NCI-H2107 (cell line): ENCODE measurements around the gene SPP2.

Source experiments
- DNase-seq: peaks from one replicate; lab custom pipeline; 2025; lab: John Stamatoyannopoulos, UW

Gene SPP2

GRCh38 chr2:234038076-234038802 lies 12.3 kb upstream of the SPP2 start:
- no peak for DNase-seq

GRCh38 chr2:234044157-234044556 lies 6.3 kb upstream of the SPP2 start:
- DNase-seq, result no peak

GRCh38 chr2:234046521-234046920 lies 4.0 kb upstream of the SPP2 start:
- no peak for DNase-seq

- no peak for DNase-seq
These were observed 3.1 kb upstream of the SPP2 start for GRCh38 chr2:234047361-234047760.

GRCh38 chr2:234048049-234048448 lies 2.5 kb upstream of the SPP2 start:
- DNase-seq, result no peak

GRCh38 chr2:234051374-234052070 lies 1.0 kb downstream of the SPP2 start:
- no peak for DNase-seq

- no peak for DNase-seq
These were observed 8.4 kb downstream of the SPP2 start for GRCh38 chr2:234058881-234059280.

GRCh38 chr2:234060236-234060635 lies 9.7 kb downstream of the SPP2 start:
- DNase-seq, result no peak

- DNase-seq, result no peak
These were observed 11.2 kb downstream of the SPP2 start for GRCh38 chr2:234061624-234062257.

GRCh38 chr2:234066587-234066986 lies 16.1 kb downstream of the SPP2 start:
- no peak for DNase-seq

GRCh38 chr2:234071664-234072063 lies 21.2 kb downstream of the SPP2 start:
- DNase-seq, result no peak

GRCh38 chr2:234072454-234072853 lies 22.0 kb downstream of the SPP2 start:
- no peak for DNase-seq

- DNase-seq, result no peak
These were observed 24.4 kb downstream of the SPP2 start for GRCh38 chr2:234074751-234075517.

- no peak for DNase-seq
These were observed 25.0 kb downstream of the SPP2 start for GRCh38 chr2:234075518-234075915.

GRCh38 chr2:234075947-234076346 lies 25.4 kb downstream of the SPP2 start:
- no peak for DNase-seq

- DNase-seq, result no peak
These were observed 25.9 kb downstream of the SPP2 start for GRCh38 chr2:234076451-234076850.

GRCh38 chr2:234078129-234078528 lies 27.6 kb downstream of the SPP2 start:
- no peak for DNase-seq

GRCh38 chr2:234081970-234082822 lies 31.7 kb downstream of the SPP2 start:
- peak; percentile 20 for DNase-seq

- DNase-seq, result no peak
These were observed 33.3 kb downstream of the SPP2 start for GRCh38 chr2:234083572-234084348.

- peak; percentile 8 for DNase-seq
These were observed 41.0 kb downstream of the SPP2 start for GRCh38 chr2:234091432-234091879.

GRCh38 chr2:234091883-234092282 lies 41.4 kb downstream of the SPP2 start:
- no peak for DNase-seq
